ENCODE measurements around the gene TDRD15.
A peak's percentile ranks its signal among the peaks of the same experiment; 100 is the strongest.

DNA sequence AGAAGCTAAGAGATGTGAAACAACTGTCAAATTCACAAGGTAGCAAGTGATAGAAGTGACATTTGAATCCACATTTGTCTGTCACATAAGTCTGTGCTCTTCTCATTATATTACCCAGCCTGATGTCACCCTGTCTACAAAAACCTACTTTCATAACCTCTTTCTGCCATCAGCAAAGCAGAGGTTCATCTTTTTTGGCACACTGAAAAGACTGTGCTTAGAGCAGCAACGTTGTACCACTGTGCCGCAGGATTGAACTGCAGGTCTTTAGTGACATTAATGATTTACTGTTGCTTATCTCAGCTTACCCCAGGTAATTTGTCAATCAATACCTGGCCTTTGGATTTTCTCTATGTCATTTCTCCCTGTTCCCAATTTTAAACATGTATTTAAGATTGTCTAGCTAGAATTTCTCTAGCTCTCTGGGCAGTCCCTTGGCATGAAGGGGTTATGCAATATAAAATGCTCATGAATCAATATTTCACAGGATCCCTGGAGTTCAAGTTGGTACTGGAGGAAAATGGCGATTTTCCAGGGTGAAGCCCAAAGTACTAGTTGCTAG, 31.4 kb upstream of the TDRD15 start:
- TF ChIP-seq, protein P1, sequence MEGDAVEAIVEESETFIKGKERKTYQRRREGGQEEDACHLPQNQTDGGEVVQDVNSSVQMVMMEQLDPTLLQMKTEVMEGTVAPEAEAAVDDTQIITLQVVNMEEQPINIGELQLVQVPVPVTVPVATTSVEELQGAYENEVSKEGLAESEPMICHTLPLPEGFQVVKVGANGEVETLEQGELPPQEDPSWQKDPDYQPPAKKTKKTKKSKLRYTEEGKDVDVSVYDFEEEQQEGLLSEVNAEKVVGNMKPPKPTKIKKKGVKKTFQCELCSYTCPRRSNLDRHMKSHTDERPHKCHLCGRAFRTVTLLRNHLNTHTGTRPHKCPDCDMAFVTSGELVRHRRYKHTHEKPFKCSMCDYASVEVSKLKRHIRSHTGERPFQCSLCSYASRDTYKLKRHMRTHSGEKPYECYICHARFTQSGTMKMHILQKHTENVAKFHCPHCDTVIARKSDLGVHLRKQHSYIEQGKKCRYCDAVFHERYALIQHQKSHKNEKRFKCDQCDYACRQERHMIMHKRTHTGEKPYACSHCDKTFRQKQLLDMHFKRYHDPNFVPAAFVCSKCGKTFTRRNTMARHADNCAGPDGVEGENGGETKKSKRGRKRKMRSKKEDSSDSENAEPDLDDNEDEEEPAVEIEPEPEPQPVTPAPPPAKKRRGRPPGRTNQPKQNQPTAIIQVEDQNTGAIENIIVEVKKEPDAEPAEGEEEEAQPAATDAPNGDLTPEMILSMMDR (IDR thresholded peaks at IDR 0.05), result no peak
- TF ChIP-seq POLR2A (IDR thresholded peaks at IDR 0.05), result peak; percentile 43

Data from right lobe of liver (tissue), 4 donors.